GM19397 (cell line): ENCODE measurements around the gene MS4A15.
"Not testable (repeated sequence)": the region's sequence is repeated elsewhere in the genome, so short reads cannot be mapped to it uniquely, and the experiment has no call there.

Source experiments
- ATAC-seq: cut with Tn5 transposase; IDR thresholded peaks from one replicate; pipeline ENCODE4 v1.9.1; 2021; ENCODE audit warnings: mild to moderate bottlenecking, moderate library complexity; ENCODE audit not compliant: unreplicated experiment

MS4A15 gene

DNA sequence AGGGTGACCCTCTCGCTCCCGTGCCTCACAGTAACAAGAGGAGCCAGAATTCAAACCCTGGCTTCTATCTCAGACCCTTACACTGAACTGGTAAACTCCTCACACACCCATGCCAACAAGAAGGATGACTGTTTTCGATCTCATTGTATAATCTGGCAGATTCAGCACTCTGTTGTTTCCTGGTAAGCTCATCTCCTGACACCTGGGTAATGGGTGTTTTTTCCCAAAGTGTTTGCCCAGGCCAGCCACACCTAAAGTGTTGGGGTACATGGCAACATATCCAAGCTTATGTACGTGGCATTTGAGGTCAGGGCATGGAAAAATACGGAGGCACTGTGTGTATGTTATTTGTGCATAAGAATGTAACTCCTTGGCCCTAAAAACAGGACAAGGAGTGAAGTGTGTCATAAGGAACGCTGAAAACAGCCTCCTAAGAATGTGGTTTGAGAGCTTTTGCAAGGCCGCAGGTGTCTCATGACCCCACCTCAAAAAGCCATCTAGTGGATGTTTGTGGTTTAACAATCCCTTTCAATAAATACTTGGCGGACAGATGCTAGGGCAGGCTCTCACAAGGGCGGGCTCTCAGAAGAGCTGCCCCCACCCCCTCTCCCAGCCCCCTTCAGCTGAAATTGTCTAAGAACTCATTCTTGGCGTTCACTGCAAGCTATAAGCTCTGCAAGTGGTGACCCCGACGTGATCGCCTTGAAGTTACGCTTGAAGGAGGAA is at the start of gene MS4A15:
Gene MS4A15, plus strand, starts transcription at position 561 of the 726 bp plus-strand sequence. CDS start 6,867 bp downstream, outside the sequence.
- no peak for ATAC-seq

- ATAC-seq: no peak
Observed at GRCh38 chr11:60706931-60707330, 49.7 kb upstream of the MS4A15 start.

- ATAC-seq: no peak
Observed at GRCh38 chr11:60710482-60710881, 46.2 kb upstream of the MS4A15 start.

- ATAC-seq: no peak
Observed at GRCh38 chr11:60711276-60711675, 45.4 kb upstream of the MS4A15 start.

DNA sequence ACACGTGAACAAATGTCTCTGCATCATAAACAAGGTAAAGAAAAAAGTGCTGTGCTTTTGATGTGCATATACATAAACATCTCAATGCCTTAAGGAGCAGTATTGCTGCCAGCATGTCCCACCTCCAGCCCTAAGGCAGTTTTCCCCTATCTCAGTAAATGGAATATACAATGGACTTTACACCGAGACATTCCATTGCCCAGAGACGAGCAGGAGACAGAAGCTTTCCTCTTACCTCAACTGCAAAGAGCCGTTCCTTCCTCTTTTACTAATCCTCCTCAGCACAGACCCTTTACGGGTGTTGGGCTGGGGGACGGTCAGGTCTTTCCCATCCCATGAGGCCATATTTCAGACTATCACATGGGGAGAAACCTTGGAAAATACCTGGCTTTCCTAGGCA is 43.2 kb upstream of the MS4A15 start:
- ATAC-seq: not testable (repeated sequence)

DNA sequence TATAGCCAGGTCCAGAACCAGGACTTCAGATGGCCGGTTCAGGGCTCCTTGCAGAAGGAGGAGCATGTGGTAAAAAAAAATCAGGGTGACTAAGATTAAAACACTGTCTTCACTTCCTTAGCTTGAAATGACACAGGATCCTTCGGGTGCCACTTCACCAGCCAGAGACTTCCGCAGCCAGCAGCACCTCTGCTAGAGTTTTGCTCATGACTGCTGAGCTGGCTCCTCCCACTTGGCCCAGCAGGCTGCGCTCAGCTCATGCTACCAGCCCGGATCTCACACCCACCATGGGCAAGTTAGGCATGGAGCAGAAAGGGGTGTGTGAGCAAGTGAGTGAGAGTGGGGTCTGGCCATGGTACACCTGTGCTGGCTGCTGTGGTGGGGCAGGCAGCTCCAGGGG is 38.7 kb upstream of the MS4A15 start:
- ATAC-seq: no peak

- no peak for ATAC-seq
Observed at GRCh38 chr11:60718524-60719316, 37.9 kb upstream of the MS4A15 start.

GRCh38 chr11:60719391-60719790 is 37.3 kb upstream of the MS4A15 start:
- ATAC-seq: no peak

DNA sequence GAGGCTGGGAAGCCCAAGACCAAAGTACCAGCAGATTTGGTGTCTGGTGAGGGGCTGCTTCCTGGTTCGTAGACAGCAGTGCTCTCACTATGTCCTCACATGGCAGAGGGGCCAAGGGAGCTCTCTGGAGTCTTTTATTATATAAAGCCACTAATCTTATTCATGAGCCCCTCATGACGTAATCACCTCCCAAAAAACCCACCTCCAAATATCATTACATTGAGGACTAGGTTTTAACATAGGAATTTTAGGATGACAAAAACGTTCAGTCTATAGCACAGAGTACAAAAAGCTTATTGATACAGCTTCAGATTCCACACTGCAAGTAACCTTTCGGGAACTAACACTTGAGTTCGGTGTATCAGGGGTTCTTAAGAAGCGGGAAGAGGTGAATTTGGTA is 36.2 kb upstream of the MS4A15 start:
- no peak for ATAC-seq

DNA sequence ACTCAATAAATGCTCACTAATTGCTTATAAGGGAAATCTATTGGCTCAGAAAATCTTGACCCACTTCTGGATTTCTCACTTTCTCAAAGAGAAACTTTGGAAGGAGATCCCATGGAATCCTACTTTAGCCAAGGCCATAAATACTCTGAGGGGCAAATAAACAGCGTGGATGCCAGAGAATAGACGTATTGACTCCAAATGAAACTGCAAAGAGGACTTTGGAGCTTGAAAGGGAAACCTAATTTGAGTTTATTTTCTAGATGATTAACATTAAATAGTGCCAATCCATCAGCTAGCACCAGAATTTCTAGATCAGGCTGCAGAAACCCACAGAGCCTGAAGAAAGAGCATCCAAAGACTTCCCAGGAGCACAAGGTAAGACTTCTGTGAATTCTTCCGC is 32.2 kb upstream of the MS4A15 start, which contains the start of gene MS4A18:
Gene MS4A18, plus strand, starts transcription at position 301 of the 400 bp plus-strand sequence.
- no peak for ATAC-seq

DNA sequence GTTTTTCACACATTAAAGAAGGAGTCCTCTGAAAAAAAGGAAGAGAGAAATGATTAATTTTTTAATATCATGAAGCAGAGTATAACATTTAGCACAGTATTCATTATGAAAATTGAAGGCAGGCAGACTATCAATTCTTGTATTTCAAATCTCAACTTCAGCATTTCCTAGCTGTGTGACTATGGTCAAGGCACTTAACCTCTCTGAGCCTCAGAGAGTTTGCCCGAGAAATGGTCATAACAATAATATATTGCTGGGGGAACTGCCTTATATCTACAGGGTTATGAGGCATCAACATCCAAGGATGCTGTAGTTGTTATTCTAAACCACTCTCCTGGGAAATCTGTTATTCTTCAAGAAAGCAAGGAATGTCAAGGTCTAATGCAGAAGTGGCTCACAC is 31.1 kb upstream of the MS4A15 start:
- no peak for ATAC-seq

DNA sequence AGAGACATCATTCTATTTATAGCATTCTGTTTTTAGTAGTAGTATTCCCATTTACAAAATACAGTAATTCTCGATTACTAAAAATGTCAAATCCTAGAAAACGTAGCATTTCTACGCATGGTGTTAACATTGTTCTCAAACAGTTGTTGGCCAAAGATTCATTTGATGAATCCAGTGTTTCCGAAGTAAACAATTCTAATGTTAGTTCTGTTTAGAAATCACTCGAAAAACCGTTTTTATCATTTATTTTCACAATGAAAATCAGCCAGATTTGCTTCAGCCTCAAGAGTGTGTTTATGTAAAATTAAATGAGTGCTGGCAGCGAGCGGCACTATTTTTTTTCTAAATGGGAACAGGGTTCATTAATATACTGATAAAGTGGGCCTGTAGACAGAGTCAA is 25.1 kb upstream of the MS4A15 start:
- no peak for ATAC-seq

GRCh38 chr11:60734279-60734678 is 22.4 kb upstream of the MS4A15 start:
- ATAC-seq: no peak

- no peak for ATAC-seq
Observed at GRCh38 chr11:60739114-60739513, 17.6 kb upstream of the MS4A15 start.

GRCh38 chr11:60740573-60740972 is 16.1 kb upstream of the MS4A15 start:
- ATAC-seq: no peak

- ATAC-seq: no peak
Observed at GRCh38 chr11:60741421-60741820, 15.2 kb upstream of the MS4A15 start.

DNA sequence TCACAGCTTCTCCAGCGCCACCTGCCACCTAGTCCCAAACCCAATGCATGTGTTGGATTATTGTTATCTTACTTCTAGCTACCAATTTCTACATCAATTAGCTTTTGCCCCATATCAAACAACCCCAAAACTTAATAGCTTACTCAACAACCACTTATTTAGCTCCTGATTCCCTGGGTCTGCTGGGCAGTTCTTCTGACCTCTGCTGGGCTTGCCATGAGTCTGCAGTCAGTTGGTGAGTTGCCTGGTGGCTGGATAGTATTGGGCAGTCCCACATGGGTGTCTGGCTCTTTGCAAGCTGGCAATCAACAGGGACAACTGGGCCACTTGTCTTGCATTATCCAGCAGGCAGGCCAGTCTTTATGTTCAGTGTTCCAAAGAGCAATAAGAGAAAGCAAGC is 13.6 kb upstream of the MS4A15 start:
- no peak for ATAC-seq

DNA sequence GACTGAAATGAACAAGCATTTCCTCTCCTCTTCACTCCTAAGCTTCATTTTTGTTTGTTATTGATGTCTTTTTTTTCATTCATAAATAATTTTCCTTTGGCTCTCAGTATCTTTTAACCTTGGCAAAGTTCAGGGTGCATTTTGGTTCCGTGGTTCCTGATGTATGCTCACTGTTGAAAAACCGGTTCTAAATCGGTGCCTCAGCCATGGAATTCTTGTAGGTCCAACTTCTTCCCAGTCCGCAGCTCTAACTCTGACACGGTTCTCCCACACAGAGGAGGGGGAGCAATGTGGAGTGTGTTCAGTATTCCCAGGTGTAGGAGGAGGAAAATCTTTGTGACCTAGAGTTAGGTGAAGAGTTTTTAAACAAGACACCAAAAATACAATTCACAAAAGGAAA is 12.6 kb upstream of the MS4A15 start:
- no peak for ATAC-seq

DNA sequence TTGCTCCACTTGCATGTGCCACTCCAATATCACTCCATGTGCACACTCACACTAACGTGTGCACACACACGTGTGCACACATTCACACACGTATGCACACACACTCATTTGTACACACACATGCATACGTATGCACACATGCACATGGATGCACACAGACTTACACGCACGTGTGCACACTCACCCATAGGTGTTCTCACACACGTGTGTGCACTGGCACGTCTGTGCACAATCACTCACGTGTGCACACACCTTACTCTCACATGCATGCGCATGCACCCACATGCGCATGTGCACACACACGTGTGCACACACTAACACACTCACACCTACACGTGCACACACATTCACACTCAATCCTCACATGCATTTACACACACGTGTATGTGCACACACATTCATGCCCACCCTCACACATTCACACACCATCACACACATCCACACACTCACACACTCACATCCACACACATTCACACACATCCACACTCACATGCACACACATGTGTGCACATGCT is 9.3 kb upstream of the MS4A15 start:
- ATAC-seq: no peak

- no peak for ATAC-seq
Observed at GRCh38 chr11:60748225-60748624, 8.4 kb upstream of the MS4A15 start.

DNA sequence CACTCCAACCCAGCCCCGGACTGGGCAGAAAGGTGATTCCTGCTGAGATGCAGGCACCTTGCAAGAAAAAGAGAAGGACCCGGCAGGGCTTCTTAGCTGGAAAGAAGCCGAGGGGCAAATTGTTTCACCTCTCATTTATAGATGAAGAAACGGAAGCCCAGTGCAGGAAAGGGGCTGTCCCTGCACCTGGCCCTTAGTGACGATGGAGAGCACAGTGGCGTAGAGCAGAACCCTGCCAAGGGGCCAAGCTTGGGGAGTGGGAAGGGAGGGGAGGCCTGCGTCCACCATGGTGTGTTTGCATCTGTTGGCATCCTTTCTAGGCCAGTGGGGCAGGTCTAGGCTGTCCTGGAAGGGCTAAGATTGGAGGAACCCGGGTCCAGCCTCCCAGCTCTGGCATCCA is 7.8 kb upstream of the MS4A15 start:
- ATAC-seq: no peak

DNA sequence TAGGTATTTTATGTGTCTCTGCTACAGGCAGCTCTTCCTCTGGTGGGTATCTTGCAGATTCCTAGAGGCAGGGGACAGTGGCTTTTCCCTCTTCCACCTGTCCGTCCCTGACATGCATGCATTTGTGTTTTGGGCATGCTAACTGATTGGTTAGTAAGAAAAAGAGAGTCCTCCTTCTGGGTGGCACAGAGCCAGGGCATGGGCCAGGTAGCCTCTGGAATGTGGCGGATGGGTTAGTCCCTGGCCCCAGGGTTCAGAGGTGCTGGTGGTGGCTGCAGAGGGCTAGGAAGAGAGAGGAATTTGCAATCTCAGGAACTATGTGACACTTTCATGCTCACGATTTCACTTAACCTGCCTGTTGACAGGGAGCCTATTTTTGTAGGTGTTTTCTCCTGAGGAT is 5.8 kb upstream of the MS4A15 start:
- ATAC-seq: no peak
